ENCODE measurements around the gene DKK2.

Gene DKK2

GRCh38 chr4:107035819-107036583, at the start of gene DKK2:
Gene DKK2 (minus strand): TSS chr4:107036313. CDS start chr4:107035591, 722 bp downstream.
- in situ Hi-C loops (cut with HindIII; ENCODE audit: low sequenced_read_pairs), result no loop called here

- in situ Hi-C loops (cut with HindIII; ENCODE audit: low sequenced_read_pairs), result no loop called here
These were observed 41.1 kb upstream of the DKK2 start for GRCh38 chr4:107077192-107077591.

- in situ Hi-C loops (cut with HindIII; ENCODE audit: low sequenced_read_pairs), result no loop called here
These were observed 37.0 kb upstream of the DKK2 start for GRCh38 chr4:107072836-107073736.

DNA sequence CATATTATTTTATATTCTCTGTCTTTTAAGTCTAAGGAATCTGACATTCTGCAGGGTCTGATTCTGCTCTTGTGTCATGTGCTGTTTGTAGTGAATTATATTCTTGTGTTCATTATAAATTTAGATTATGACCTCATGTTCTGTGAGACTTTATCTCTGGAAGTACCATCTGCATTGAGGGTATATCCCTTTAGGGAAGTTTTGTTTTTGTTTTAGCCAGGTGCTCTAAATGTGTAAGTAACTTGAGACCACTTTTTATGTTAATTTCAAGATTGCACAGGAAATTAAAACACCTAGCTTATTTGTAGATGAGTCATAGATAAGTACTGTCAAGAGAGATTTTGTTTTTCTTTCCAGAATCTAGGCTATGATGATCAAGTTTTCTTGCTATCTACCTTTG, 35.0 kb upstream of the DKK2 start:
- in situ Hi-C loops (cut with HindIII; ENCODE audit: low sequenced_read_pairs), result no loop called here

- in situ Hi-C loops (cut with HindIII; ENCODE audit: low sequenced_read_pairs), result no loop called here
These were observed 32.9 kb upstream of the DKK2 start for GRCh38 chr4:107069049-107069448.

DNA sequence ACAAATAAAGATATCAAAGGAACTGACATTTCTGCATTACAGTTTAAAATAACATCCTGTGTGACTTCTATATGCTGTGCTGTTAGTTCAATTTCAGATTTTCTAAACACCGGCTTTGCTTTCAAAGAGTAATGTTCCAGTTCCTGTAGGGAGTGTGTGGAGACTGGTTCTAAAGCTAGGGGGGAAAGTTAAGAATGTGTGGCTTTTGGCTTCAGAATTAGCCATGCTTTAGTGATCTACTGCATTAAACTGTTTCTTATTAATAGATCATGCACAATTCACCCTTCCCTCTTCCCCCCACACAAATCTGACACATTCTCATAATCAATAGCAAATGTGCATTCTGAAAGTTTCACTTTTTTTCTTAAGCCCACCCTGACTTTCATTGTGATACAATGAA, 32.0 kb upstream of the DKK2 start:
- in situ Hi-C loops (cut with HindIII; ENCODE audit: low sequenced_read_pairs), result no loop called here

DNA sequence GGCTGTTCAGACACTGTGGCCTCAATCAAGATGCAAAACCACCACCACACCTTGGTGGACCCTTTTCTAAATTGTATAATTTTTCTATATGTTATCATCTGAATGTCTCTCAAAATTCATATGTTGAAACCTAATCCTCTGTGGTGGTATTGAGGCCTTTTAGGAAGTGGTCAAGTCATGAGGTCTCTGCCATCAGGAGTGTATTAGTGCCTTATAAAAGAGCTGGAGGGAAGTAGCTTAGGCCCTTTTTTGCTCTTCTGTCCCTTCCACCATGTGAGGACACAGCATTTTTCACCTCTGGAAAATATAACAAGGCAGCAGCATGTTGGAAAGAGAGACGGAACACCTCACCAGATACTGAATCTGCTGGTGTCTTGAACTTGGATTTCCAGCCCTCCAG, 30.5 kb upstream of the DKK2 start:
- in situ Hi-C loops (cut with HindIII; ENCODE audit: low sequenced_read_pairs), result no loop called here

- in situ Hi-C loops (cut with HindIII; ENCODE audit: low sequenced_read_pairs), result no loop called here
These were observed 29.1 kb upstream of the DKK2 start for GRCh38 chr4:107065201-107065600.

DNA sequence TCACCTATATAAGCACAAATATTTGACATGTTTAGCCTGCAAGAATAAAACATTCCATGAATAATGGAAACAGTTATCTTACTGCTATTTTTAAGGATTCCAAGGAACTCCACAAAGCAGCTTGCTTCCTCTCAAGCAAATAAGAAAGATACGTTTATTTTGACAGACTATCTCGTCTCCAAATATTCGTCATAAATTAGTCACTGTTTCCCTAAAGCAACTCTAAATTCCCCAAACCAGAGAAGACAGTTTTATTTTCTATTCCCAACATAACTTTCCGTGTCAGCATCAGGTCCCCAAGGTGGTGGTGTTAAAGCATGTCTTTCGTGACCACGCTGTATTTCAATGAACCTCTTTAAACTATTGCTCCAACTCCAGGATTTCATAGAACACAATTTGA, 24.3 kb upstream of the DKK2 start:
- in situ Hi-C loops (cut with HindIII; ENCODE audit: low sequenced_read_pairs), result no loop called here

DNA sequence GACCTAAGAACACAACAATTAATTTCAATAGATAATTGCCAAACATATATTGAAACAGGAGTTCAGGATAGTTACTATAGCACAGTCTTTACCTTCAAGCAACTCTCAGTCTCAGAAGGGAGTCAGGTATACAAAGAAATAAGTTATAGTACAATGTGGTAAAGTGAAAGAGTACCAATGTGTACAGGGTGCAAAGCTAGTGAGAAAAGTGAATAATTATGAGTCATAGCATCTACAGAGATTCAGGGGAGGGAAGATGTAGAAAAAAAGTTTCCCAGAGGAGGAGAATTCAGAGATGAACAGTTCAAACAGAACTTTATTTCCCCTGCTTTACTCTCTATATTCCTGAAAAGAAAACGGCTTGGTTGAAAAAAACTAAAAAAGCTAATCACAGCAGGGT, 22.7 kb upstream of the DKK2 start:
- in situ Hi-C loops (cut with HindIII; ENCODE audit: low sequenced_read_pairs), result no loop called here

GRCh38 chr4:107050525-107051135, 14.5 kb upstream of the DKK2 start:
- in situ Hi-C loops (cut with HindIII; ENCODE audit: low sequenced_read_pairs), result no loop called here

DNA sequence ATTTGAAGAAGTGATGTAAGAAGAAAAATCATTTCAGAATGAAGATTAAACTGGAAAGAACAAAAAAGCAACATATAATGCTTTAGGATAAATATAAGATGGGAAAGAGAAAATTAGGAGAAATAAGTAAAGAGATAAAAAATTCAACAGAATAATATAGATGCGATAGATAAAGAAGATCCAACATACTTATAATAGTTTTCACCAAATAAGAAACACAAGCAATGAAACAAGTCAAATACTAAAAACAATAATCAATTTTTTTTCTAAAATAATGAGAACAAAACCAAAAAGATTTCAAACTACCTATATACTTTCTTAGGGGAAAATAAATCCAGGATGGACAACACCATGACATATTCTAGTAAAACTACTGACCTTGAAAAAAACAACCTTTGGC, 10.1 kb upstream of the DKK2 start:
- in situ Hi-C loops (cut with HindIII; ENCODE audit: low sequenced_read_pairs), result no loop called here

GRCh38 chr4:107044170-107044569, 8.1 kb upstream of the DKK2 start:
- in situ Hi-C loops (cut with HindIII; ENCODE audit: low sequenced_read_pairs), result no loop called here

GRCh38 chr4:107037199-107037584, 1.1 kb upstream of the DKK2 start:
- in situ Hi-C loops (cut with HindIII; ENCODE audit: low sequenced_read_pairs), result no loop called here

DNA sequence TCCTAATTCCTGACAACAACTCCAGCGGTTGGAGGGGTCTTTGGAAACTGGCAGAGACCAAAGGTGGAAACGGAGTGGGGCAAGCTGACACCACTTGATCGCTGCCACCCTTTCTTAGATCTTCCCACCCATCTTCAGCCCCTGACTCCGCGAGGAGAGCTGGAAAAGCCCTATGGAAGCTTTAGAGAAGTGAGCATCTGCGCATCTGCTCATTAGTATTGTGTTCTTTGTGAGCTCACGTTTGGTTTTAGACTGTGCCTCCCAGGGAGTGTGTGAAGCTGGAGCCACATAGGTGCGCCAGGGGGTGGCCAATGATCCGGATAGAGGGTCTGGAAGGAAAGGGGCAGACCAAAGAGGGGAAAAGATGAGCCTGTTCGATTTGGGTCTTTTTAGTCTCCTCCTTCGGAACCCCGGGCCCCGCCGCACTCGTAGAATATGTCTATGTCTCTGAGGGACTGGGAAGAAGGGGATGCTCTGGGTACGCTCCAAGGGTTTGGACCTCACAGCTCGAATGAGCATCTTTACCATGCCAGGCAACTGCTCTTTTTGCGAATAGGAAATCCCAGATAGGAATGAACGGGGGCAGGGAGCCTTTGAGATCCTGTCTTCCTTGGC, 578 bp upstream of the DKK2 start:
- in situ Hi-C loops (cut with HindIII; ENCODE audit: low sequenced_read_pairs), result no loop called here

DNA sequence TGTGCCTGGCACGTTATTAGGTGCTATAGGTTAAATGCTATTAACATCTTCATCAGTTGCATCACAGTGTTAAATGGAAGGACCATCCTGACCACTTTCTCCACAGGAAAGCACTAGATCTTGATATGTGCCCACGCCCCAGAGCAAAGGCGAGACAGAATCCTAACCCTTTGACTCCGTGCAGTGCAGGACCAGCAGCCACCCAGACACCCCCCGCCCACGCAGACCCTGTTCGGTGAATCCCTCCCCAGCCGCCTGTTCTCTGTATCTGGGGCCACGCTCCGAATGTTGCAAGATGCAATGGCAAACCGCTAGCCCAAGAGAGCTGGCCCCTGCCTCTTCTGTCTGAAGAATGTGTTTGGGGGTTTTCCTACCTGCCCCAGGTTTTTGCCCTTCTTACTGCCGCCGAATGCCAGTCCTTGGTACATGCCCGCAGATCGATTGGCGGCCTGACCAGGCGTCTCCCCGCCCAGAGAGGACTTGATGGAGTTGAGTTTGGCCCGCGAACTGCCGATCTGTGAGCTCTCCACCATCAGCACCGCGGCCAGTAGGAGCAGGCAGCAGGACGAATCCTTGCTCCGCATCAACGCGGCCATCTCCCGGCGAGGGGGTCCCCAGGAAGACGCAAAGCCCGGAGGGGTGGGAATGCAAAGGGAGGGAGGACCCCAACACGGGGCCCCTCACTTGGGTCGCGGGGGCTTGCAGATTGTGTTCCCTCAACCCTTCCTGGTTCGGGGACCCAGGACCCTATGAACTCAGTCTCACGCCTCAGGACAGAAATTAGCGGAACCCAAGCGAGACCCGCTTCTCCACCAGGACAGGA, 906 bp downstream of the DKK2 start:
- in situ Hi-C loops (cut with HindIII; ENCODE audit: low sequenced_read_pairs), result no loop called here

DNA sequence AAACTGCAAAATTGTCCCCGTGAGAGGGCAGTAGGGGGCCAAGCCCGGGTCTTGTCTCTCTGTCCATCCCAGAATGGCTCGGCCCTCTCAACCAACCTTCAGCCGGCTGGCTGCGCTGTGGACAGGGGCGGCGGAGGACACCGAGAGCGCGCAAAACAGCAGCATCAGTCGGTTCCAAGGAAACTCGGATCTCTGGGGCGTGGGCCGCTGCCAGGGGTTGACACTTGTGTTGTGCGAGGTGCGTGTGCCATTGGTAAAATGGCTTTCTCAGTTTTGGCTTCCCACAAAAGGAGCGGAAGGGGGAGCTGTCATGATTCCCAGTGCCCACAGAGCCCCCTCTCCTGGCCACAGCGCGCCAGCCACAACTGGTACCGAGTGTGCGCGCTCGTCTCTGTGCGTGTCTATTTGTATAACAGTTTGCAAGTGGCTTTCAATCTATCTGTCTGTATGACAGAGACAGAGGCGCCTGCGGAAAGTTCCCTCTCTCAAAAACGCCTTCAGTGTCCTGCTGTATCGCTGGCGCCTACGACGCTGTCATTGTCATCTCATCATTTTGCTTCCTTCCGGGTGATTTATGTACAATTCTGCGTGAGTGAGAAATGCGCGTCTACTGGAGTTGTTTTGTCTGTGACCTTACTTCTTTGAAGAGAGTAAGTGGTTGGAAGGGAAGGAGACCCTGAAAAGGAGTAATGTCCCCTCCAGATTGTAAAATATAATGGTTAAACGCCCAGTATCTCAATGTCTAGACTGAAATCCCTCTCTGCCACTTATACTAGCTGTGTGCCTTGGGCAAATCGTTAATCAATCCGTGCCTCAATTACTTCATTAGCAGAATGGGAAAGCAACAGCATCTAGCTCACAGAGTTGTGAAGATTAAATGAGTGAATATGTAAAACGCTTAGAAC, 1.8 kb downstream of the DKK2 start:
- in situ Hi-C loops (cut with HindIII; ENCODE audit: low sequenced_read_pairs), result no loop called here

GRCh38 chr4:107027379-107027778, 8.7 kb downstream of the DKK2 start:
- in situ Hi-C loops (cut with HindIII; ENCODE audit: low sequenced_read_pairs), result no loop called here

- in situ Hi-C loops (cut with HindIII; ENCODE audit: low sequenced_read_pairs), result no loop called here
These were observed 17.8 kb downstream of the DKK2 start for GRCh38 chr4:107018344-107018735.
